ENCODE measurements around the gene FARP1. TPM values are rescaled to one million over a fixed set of nuclear protein-coding genes. Genes with fewer than 3 reads are reported as not detected.

FARP1 gene
- total and polyA plus RNA-seq, 8 donors, result 11.6 to 319 (median 70.3) TPM

- 16 to 34% (median 26%) methylated on average over 4 of the region's 4 CpGs for WGBS, 5 donors
- TF ChIP-seq EP300 (IDR thresholded peaks at IDR 0.05) (no peak), POLR2AphosphoS5 (IDR thresholded peaks at IDR 0.05) (no peak), POLR2A (IDR thresholded peaks at IDR 0.05) (no peak), CTCF (IDR thresholded peaks at IDR 0.05) (no peak)
- intact Hi-C loops (cut with DNase I; ENCODE audit: low total_unique reads), result no loop called here
- H3K9me3 ChIP-seq, result no peaks in the 10 kb centered on the region
- no peak overlapping the region for H3K4me3 ChIP-seq
- H3K4me1 ChIP-seq, result peaks cover 61 to 83% (median 74%) of the 10 kb centered on the region in 4 donors
- no peaks in the 10 kb centered on the region for H3K36me3 ChIP-seq
- peak in 1 of 2 donors; percentile 67 for DNase-seq
- H3K27ac ChIP-seq, result peak overlapping the region; percentile 58 to 76 (median 72)
- no peaks in the 10 kb centered on the region for H3K27me3 ChIP-seq
Measured at GRCh38 chr13:98220271-98220791, 77.4 kb downstream of the FARP1 start.

GRCh38 chr13:98221234-98221633, 78.3 kb downstream of the FARP1 start:
- H3K36me3 ChIP-seq, result no peaks in the 10 kb centered on the region
- H3K9me3 ChIP-seq, result no peaks in the 10 kb centered on the region
- DNase-seq, result peak in 1 of 2 donors; percentile 65
- no peaks in the 10 kb centered on the region for H3K27me3 ChIP-seq
- no peak overlapping the region for H3K4me3 ChIP-seq
- TF ChIP-seq CTCF (IDR thresholded peaks at IDR 0.05) (no peak), POLR2A (IDR thresholded peaks at IDR 0.05) (no peak), EP300 (IDR thresholded peaks at IDR 0.05) (no peak), POLR2AphosphoS5 (IDR thresholded peaks at IDR 0.05) (no peak)
- whole genome bisulfite sequencing, 5 donors, result 52 to 73% (median 67%) methylated on average over 6 of the region's 6 CpGs
- H3K4me1 ChIP-seq, result peaks cover 53 to 79% (median 67%) of the 10 kb centered on the region in 4 donors
- peak overlapping the region; percentile 58 to 75 (median 62) for H3K27ac ChIP-seq
- intact Hi-C loops (cut with DNase I; ENCODE audit: low total_unique reads), result no loop called here

- no peak for TF ChIP-seq EP300 (IDR thresholded peaks at IDR 0.05)
- TF ChIP-seq POLR2AphosphoS5 (IDR thresholded peaks at IDR 0.05), result peak in 2 of 3 donors; percentile 52 to 68
- no peaks in the 10 kb centered on the region for H3K9me3 ChIP-seq
- H3K4me3 ChIP-seq, result no peak overlapping the region
- no peaks in the 10 kb centered on the region for H3K27me3 ChIP-seq
- intact Hi-C loops (cut with DNase I; ENCODE audit: low total_unique reads), result no loop called here
- WGBS, 5 donors, result 24 to 73% (median 30%) methylated on average over 5 of the region's 5 CpGs
- no peaks in the 10 kb centered on the region for H3K36me3 ChIP-seq
- peak overlapping the region; percentile 58 to 75 (median 72) for H3K27ac ChIP-seq
- peak in 1 of 2 donors; percentile 82 for DNase-seq
- peaks cover 46 to 70% (median 58%) of the 10 kb centered on the region in 4 donors for H3K4me1 ChIP-seq
Measured at GRCh38 chr13:98222081-98222554, 79.2 kb downstream of the FARP1 start.

- H3K27ac ChIP-seq, result peak overlapping the region; percentile 58 to 75 (median 72)
- WGBS, 5 donors, result 53 to 73% (median 57%) methylated on average over 7 of the region's 7 CpGs
Measured at GRCh38 chr13:98222816-98223215, 79.9 kb downstream of the FARP1 start.

More at GRCh38 chr13:98222816-98223215, 79.9 kb downstream of the FARP1 start:
- no peak for TF ChIP-seq POLR2A (IDR thresholded peaks at IDR 0.05)
- no peak for TF ChIP-seq EP300 (IDR thresholded peaks at IDR 0.05)
- no peak for TF ChIP-seq CTCF (IDR thresholded peaks at IDR 0.05)
- TF ChIP-seq POLR2AphosphoS5 (IDR thresholded peaks at IDR 0.05), result no peak
- intact Hi-C loops (cut with DNase I; ENCODE audit: low total_unique reads), result no loop called here
- DNase-seq, result no peak
- H3K27me3 ChIP-seq, result no peaks in the 10 kb centered on the region
- peaks cover 39 to 64% (median 51%) of the 10 kb centered on the region in 4 donors for H3K4me1 ChIP-seq
- H3K9me3 ChIP-seq, result no peaks in the 10 kb centered on the region
- no peaks in the 10 kb centered on the region for H3K36me3 ChIP-seq
- no peak overlapping the region for H3K4me3 ChIP-seq
